Lower lobe of right lung (tissue), 2 donors: ENCODE data around the gene CRABP1. TPM values are rescaled to one million over a fixed set of nuclear protein-coding genes. Genes with fewer than 3 reads are reported as not detected.

Source experiments
- ATAC-seq, 2 donors: fragments of 200-7000 bp; cut with Tn5 transposase; one replicate each; pipeline ENCODE4 v1.9.1; 2020 to 2022; ENCODE audit warnings: mild to moderate bottlenecking in 2 of 2, moderate library complexity in 2 of 2
- DNase-seq: peaks from one replicate; pipeline ENCODE4 v3.0.0-alpha.2; 2020
- H3K27ac ChIP-seq: fragments of 200-600 bp; one replicate; pipeline ENCODE4 v1.8.0; 2022
- H3K27me3 ChIP-seq: fragments of 200-600 bp; one replicate; pipeline ENCODE4 v1.8.0; 2022; ENCODE audit warnings: low read depth
- H3K36me3 ChIP-seq: fragments of 200-600 bp; one replicate; pipeline ENCODE4 v1.8.0; 2022; ENCODE audit warnings: mild to moderate bottlenecking
- H3K4me1 ChIP-seq: fragments of 200-600 bp; one replicate; pipeline ENCODE4 v1.8.0; 2022
- H3K4me3 ChIP-seq: fragments of 200-600 bp; one replicate; pipeline ENCODE4 v1.8.0; 2022; ENCODE audit warnings: mild to moderate bottlenecking
- H3K9me3 ChIP-seq: fragments of 200-600 bp; one replicate; pipeline ENCODE4 v1.8.0; 2022
- CTCF ChIP-seq: fragments of 200-600 bp; IDR thresholded peaks from one replicate; pipeline ENCODE4 v1.8.0; 2022; ENCODE audit warnings: antibody characterized with exemption, mild to moderate bottlenecking
- intact Hi-C: fragments of 100-400 bp; cut with DNase I; formaldehyde crosslinking; loops from one replicate; pipeline ENCODE4 v1.11.0; 2022
- total RNA-seq: library from RNA; stranded (reverse); fragmentation: NEBNext Ultra II Directional; extraction: Animal tissue kit (Norgen Biotek cat#: 25700); gene quantifications from one replicate; pipeline ENCODE4 v1.2.1, GENCODE V29; 2021
- donor health status: DM: no; HTN: yes; CAD: no; lungs with severe emphysema.

The CRABP1 gene
- total RNA-seq, 1 donor from 2014 or later, result not detected

GRCh38 chr15:78347586-78348543 lies 7.7 kb downstream of the CRABP1 start:
- peak; percentile 82 to 88 for ATAC-seq
- intact Hi-C loops, result no loop called here
- H3K27ac ChIP-seq, result no peak overlapping the region
- H3K27me3 ChIP-seq, result peaks cover 3% of the 10 kb centered on the region
- H3K36me3 ChIP-seq, result no peaks in the 10 kb centered on the region
- H3K9me3 ChIP-seq, result no peaks in the 10 kb centered on the region
- H3K4me1 ChIP-seq, result no peaks in the 10 kb centered on the region
- TF ChIP-seq CTCF, result no peak
- no peak for DNase-seq
- H3K4me3 ChIP-seq, result no peak overlapping the region

- no peak for ATAC-seq
- H3K9me3 ChIP-seq, result no peaks in the 10 kb centered on the region
- H3K27me3 ChIP-seq, result no peaks in the 10 kb centered on the region
- H3K27ac ChIP-seq, result no peak overlapping the region
- no peaks in the 10 kb centered on the region for H3K4me1 ChIP-seq
- DNase-seq, result no peak
- H3K4me3 ChIP-seq, result no peak overlapping the region
- no peak for TF ChIP-seq CTCF
- intact Hi-C loops, result no loop called here
- no peaks in the 10 kb centered on the region for H3K36me3 ChIP-seq
These were observed 9.9 kb downstream of the CRABP1 start for GRCh38 chr15:78350058-78350457.

GRCh38 chr15:78351539-78351938 lies 11.4 kb downstream of the CRABP1 start:
- Histone ChIP-seq H3K9me3 (no peaks in the 10 kb centered on the region), H3K4me3 (no peak overlapping the region), H3K4me1 (no peaks in the 10 kb centered on the region), H3K36me3 (no peaks in the 10 kb centered on the region), H3K27ac (no peak overlapping the region), H3K27me3 (no peaks in the 10 kb centered on the region)
- intact Hi-C loops, result no loop called here
- no peak for DNase-seq
- no peak for TF ChIP-seq CTCF
- ATAC-seq, result no peak

- H3K4me1 ChIP-seq, result no peaks in the 10 kb centered on the region
- ATAC-seq, result no peak
- no peak overlapping the region for H3K4me3 ChIP-seq
- no peak for DNase-seq
- no peak overlapping the region for H3K27ac ChIP-seq
- intact Hi-C loops, result no loop called here
- no peaks in the 10 kb centered on the region for H3K27me3 ChIP-seq
- H3K9me3 ChIP-seq, result no peaks in the 10 kb centered on the region
- no peaks in the 10 kb centered on the region for H3K36me3 ChIP-seq
- no peak for TF ChIP-seq CTCF
These were observed 12.9 kb downstream of the CRABP1 start for GRCh38 chr15:78353093-78353492.

- DNase-seq (no peak), ATAC-seq (no peak)
- TF ChIP-seq CTCF, result no peak
- Histone ChIP-seq H3K9me3 (no peaks in the 10 kb centered on the region), H3K4me1 (no peaks in the 10 kb centered on the region), H3K27ac (no peak overlapping the region), H3K27me3 (no peaks in the 10 kb centered on the region), H3K4me3 (no peak overlapping the region), H3K36me3 (no peaks in the 10 kb centered on the region)
- intact Hi-C loops, result no loop called here
These were observed 15.0 kb downstream of the CRABP1 start for GRCh38 chr15:78355177-78355576.
